H9 (cell line): ENCODE results near the gene CERS6. TPM values are rescaled to one million over a fixed set of nuclear protein-coding genes. Genes with fewer than 3 reads are reported as not detected.

ENCODE experiments used
- DNase-seq: peaks from one replicate; pipeline ENCODE4 v3.0.0-alpha.2; 2017
- H2AFZ ChIP-seq: one replicate; pipeline ENCODE4 v1.6.1; 2013; ENCODE audit warnings: mild to moderate bottlenecking, low read length, control low read depth, moderate library complexity
- H2AK5ac ChIP-seq: 2 replicates; pipeline ENCODE4 v1.6.1; 2013; ENCODE audit warnings: low read length, control low read depth, mixed read lengths; ENCODE audit not compliant: insufficient read length
- H2BK120ac ChIP-seq: one replicate; pipeline ENCODE4 v1.6.1; 2013; ENCODE audit warnings: low read depth, mild to moderate bottlenecking, low read length, control low read depth, inconsistent platforms; ENCODE audit not compliant: poor library complexity, severe bottlenecking
- H2BK12ac ChIP-seq: 2 replicates; pipeline ENCODE4 v1.6.1; 2013; ENCODE audit warnings: low read length, control low read depth, mixed read lengths, low read depth; ENCODE audit not compliant: insufficient read length
- H2BK15ac ChIP-seq: 2 replicates; pipeline ENCODE4 v1.6.1; 2013; ENCODE audit warnings: low read depth, low read length, control low read depth
- H2BK20ac ChIP-seq: one replicate; pipeline ENCODE4 v1.6.1; 2013; ENCODE audit warnings: low read depth, mild to moderate bottlenecking, low read length, control low read depth, inconsistent platforms; ENCODE audit not compliant: poor library complexity, severe bottlenecking
- H2BK5ac ChIP-seq: 2 replicates; pipeline ENCODE4 v1.6.1; 2013; ENCODE audit warnings: low read length, control low read depth, mixed read lengths; ENCODE audit not compliant: insufficient read length
- H3K14ac ChIP-seq: 2 replicates; pipeline ENCODE4 v1.6.1; 2013; ENCODE audit warnings: low read length, control low read depth; ENCODE audit not compliant: insufficient read depth
- H3K18ac ChIP-seq: 2 replicates; pipeline ENCODE4 v1.6.1; 2013; ENCODE audit warnings: low read depth, mild to moderate bottlenecking, mixed read lengths, low read length, control low read depth; ENCODE audit not compliant: insufficient read length
- H3K23ac ChIP-seq: 2 replicates; pipeline ENCODE4 v1.6.1; 2013; ENCODE audit warnings: low read length, control low read depth, mixed read lengths, low read depth; ENCODE audit not compliant: insufficient read length
- H3K23me2 ChIP-seq: 2 replicates; pipeline ENCODE4 v1.6.1; 2013; ENCODE audit warnings: low read depth, mild to moderate bottlenecking, mixed read lengths, low read length, control low read depth; ENCODE audit not compliant: insufficient read length, poor library complexity, severe bottlenecking
- H3K27ac ChIP-seq: 2 replicates; pipeline ENCODE4 v1.5.1; 2013; ENCODE audit warnings: low read length, control low read depth, mixed read lengths, low read depth; ENCODE audit not compliant: insufficient read length
- H3K27me3 ChIP-seq: 2 replicates; pipeline ENCODE4 v1.6.1; 2013; ENCODE audit warnings: low read length, control low read depth, inconsistent platforms; ENCODE audit not compliant: insufficient read depth
- H3K4ac ChIP-seq: 2 replicates; pipeline ENCODE4 v1.6.1; 2013; ENCODE audit warnings: low read depth, mild to moderate bottlenecking, control low read depth, inconsistent platforms, low read length, moderate library complexity
- H3K4me1 ChIP-seq: 2 replicates; pipeline ENCODE4 v1.6.1; 2013; ENCODE audit warnings: low read length, control low read depth, inconsistent platforms; ENCODE audit not compliant: insufficient read depth
- H3K4me2 ChIP-seq: 2 replicates; pipeline ENCODE4 v1.6.1; 2013; ENCODE audit warnings: low read length, control low read depth, mixed read lengths; ENCODE audit not compliant: insufficient read length, insufficient read depth
- H3K56ac ChIP-seq: 2 replicates; pipeline ENCODE4 v1.6.1; 2013; ENCODE audit warnings: low read depth, mild to moderate bottlenecking, mixed read lengths, low read length, control low read depth; ENCODE audit not compliant: insufficient read length
- H3K79me1 ChIP-seq: 2 replicates; pipeline ENCODE4 v1.6.1; 2013; ENCODE audit warnings: low read depth, mild to moderate bottlenecking, moderate library complexity, low read length, control low read depth, inconsistent platforms; ENCODE audit not compliant: insufficient read depth, poor library complexity, severe bottlenecking
- H3K79me2 ChIP-seq: 2 replicates; pipeline ENCODE4 v1.6.1; 2013; ENCODE audit warnings: low read length, control low read depth, inconsistent platforms; ENCODE audit not compliant: insufficient read depth
- H3K9ac ChIP-seq: 2 replicates; pipeline ENCODE4 v1.6.1; 2013; ENCODE audit warnings: low read length, control low read depth, mixed read lengths; ENCODE audit not compliant: insufficient read length; ENCODE audit errors: extremely low read depth
- H3K9me3 ChIP-seq: one replicate; pipeline ENCODE4 v1.6.1; 2013; ENCODE audit warnings: low read depth, low read length, inconsistent platforms; ENCODE audit not compliant: control insufficient read depth
- H3T11ph ChIP-seq: one replicate; pipeline ENCODE4 v1.6.1; 2013; ENCODE audit warnings: mild to moderate bottlenecking, low read length, control low read depth, inconsistent platforms
- H4K20me1 ChIP-seq: one replicate; pipeline ENCODE4 v1.6.1; 2013; ENCODE audit not compliant: control insufficient read depth, insufficient read length, insufficient read depth
- H4K5ac ChIP-seq: 2 replicates; pipeline ENCODE4 v1.6.1; 2013; ENCODE audit warnings: low read depth, mild to moderate bottlenecking, mixed read lengths, low read length, control low read depth; ENCODE audit not compliant: insufficient read length
- H4K8ac ChIP-seq: replicated peaks from 2 replicates; pipeline ENCODE4 v1.6.1; 2013; ENCODE audit warnings: low read length, control low read depth, mixed read lengths, low read depth; ENCODE audit not compliant: insufficient read length
- H4K91ac ChIP-seq: 2 replicates; pipeline ENCODE4 v1.6.1; 2013; ENCODE audit warnings: low read depth, mild to moderate bottlenecking, moderate library complexity, mixed read lengths, low read length, control low read depth; ENCODE audit not compliant: insufficient read length
- H3K27ac Mint-ChIP-seq, 3 experiments: 2 replicates in 2 of 3; 3 replicates in 1 of 3; pipeline ENCODE4 v1.8.0; 2020 to 2021; ENCODE audit warnings: mixed read lengths in 3 of 3, mild to moderate bottlenecking in 1 of 3, moderate library complexity in 1 of 3
- H3K27me3 Mint-ChIP-seq: 2 replicates; pipeline ENCODE4 v1.8.0; 2021; ENCODE audit warnings: low read depth, mild to moderate bottlenecking, moderate library complexity, mixed read lengths
- H3K36me3 Mint-ChIP-seq, 3 experiments: 2 replicates in 2 of 3; 3 replicates in 1 of 3; pipeline ENCODE4 v1.8.0; 2020 to 2021; ENCODE audit warnings: low read depth in 3 of 3, mixed read lengths in 3 of 3; ENCODE audit not compliant: insufficient read depth in 1 of 3
- H3K4me1 Mint-ChIP-seq, 2 experiments: 2 replicates each; pipeline ENCODE4 v1.8.0; 2020; ENCODE audit warnings: mixed read lengths in 2 of 2
- H3K4me3 Mint-ChIP-seq, 2 experiments: 2 replicates in 1 of 2; 3 replicates in 1 of 2; pipeline ENCODE4 v1.8.0; 2020 to 2021; ENCODE audit warnings: mild to moderate bottlenecking in 2 of 2, mixed read lengths in 2 of 2, moderate library complexity in 1 of 2
- H3K9me3 Mint-ChIP-seq, 2 experiments: 2 replicates in 1 of 2; 3 replicates in 1 of 2; pipeline ENCODE4 v1.8.0; 2020; ENCODE audit warnings: mild to moderate bottlenecking in 2 of 2, mixed read lengths in 2 of 2, moderate library complexity in 1 of 2
- WGBS: extraction: QIAGEN DNeasy Blood & Tissue Kit; methylation state at CpG from one replicate; pipeline ENCODE4 v1.1.7; 2013; ENCODE audit warnings: missing lambda C conversion rate, low lambda C conversion rate, mixed read lengths; ENCODE audit not compliant: insufficient read length; ENCODE audit errors: extremely low coverage; 5-methylcytosine and 5-hydroxymethylcytosine counted together
- total RNA-seq: library from RNA; stranded (reverse); gene quantifications from 2 replicates; pipeline ENCODE4 v1.2.1, GENCODE V29; 2021
- TF ChIP-seq, protein P1 (sequence below): fragments of 200-600 bp; sonication (generic); conservative IDR thresholded peaks from 3 replicates; pipeline ENCODE4 v1.8.0; 2021; ENCODE audit warnings: antibody characterized with exemption, mild to moderate bottlenecking

Gene CERS6
- total RNA-seq, 1 experiment from 2014 or later: 17.7 TPM

- TF ChIP-seq, protein P1, sequence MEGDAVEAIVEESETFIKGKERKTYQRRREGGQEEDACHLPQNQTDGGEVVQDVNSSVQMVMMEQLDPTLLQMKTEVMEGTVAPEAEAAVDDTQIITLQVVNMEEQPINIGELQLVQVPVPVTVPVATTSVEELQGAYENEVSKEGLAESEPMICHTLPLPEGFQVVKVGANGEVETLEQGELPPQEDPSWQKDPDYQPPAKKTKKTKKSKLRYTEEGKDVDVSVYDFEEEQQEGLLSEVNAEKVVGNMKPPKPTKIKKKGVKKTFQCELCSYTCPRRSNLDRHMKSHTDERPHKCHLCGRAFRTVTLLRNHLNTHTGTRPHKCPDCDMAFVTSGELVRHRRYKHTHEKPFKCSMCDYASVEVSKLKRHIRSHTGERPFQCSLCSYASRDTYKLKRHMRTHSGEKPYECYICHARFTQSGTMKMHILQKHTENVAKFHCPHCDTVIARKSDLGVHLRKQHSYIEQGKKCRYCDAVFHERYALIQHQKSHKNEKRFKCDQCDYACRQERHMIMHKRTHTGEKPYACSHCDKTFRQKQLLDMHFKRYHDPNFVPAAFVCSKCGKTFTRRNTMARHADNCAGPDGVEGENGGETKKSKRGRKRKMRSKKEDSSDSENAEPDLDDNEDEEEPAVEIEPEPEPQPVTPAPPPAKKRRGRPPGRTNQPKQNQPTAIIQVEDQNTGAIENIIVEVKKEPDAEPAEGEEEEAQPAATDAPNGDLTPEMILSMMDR: no peak
- peaks cover 3% of the 10 kb centered on the region for H3K79me1 ChIP-seq
- no peak for DNase-seq
- no peak overlapping the region for H2BK5ac ChIP-seq
- H3K56ac ChIP-seq: no peak overlapping the region
- no peak overlapping the region for H2BK15ac ChIP-seq
- H2AFZ ChIP-seq: no peak overlapping the region
- no peak overlapping the region for H4K91ac ChIP-seq
- H4K8ac ChIP-seq: no peak overlapping the region
- Mint-ChIP-seq H3K27me3 (no peaks in the 10 kb centered on the region), H3K4me1 (peaks cover 24 to 31% of the 10 kb centered on the region in 2 experiments), H3K4me3 (no peak overlapping the region), H3K36me3 (peaks cover 6 to 23% (median 21%) of the 10 kb centered on the region in 3 experiments), H3K9me3 (peaks cover 12 to 13% of the 10 kb centered on the region in 2 experiments), H3K27ac (peak overlapping the region; percentile 5 to 57 (median 5); a peak in 5 of 7 replicates)
- H2AK5ac ChIP-seq: no peak overlapping the region
- H3K27ac ChIP-seq: no peak overlapping the region
- no CpG with 5 or more reads among the region's 1 CpG for WGBS
- H3K27me3 ChIP-seq: no peaks in the 10 kb centered on the region
- H3K23me2 ChIP-seq: no peaks in the 10 kb centered on the region
- H3K9me3 ChIP-seq: peaks cover 5% of the 10 kb centered on the region
- no peak overlapping the region for H4K5ac ChIP-seq
- H3K14ac ChIP-seq: no peak overlapping the region
- no peak overlapping the region for H3K4me2 ChIP-seq
- H3K4ac ChIP-seq: no peak overlapping the region
- H4K20me1 ChIP-seq: no peaks in the 10 kb centered on the region
- H2BK20ac ChIP-seq: no peak overlapping the region
- no peak overlapping the region for H3K9ac ChIP-seq
- H3K4me1 ChIP-seq: no peaks in the 10 kb centered on the region; the same call in 1 of the 2 replicates
- no peak overlapping the region for H2BK120ac ChIP-seq
- H3K79me2 ChIP-seq: 0 out of 2 replicates have a peak, but pooled peaks cover 3% of the 10 kb centered on the region
- no peak overlapping the region for H3K18ac ChIP-seq
- H2BK12ac ChIP-seq: no peak overlapping the region
- no peak overlapping the region for H3T11ph ChIP-seq
- H3K23ac ChIP-seq: no peak overlapping the region
Measured at GRCh38 chr2:168538133-168538532, 82.1 kb downstream of the CERS6 start.
